NCI-H187 (cell line): Measurements from ENCODE around the gene ACER3.
"Not testable (repeated sequence)": the region's sequence is repeated elsewhere in the genome, so short reads cannot be mapped to it uniquely, and the experiment has no call there.

ENCODE experiments used
- DNase-seq, 2 experiments: peaks; one replicate each; lab custom pipeline; 2025; lab: John Stamatoyannopoulos, UW

The ACER3 gene

GRCh38 chr11:76872959-76873827 lies 12.5 kb downstream of the ACER3 start:
- no peak for DNase-seq

DNA sequence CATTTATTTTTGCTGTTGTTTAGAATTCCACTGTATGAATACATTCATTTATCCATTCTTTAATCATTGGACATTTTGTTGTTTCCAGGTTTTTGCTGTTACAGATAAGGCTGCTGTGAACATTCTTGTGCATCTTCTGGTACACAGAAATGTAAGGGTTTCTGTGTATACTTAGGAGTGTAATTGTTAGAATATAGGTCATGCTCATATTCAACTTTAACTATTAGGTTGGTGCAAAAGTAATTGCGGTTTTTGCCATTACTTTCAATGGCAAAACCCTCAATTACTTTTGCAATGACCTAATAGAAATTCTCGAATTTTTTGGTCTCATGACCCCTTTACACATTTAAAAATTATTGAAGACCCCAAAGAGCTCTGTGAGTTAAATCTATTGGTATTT lies 17.3 kb downstream of the ACER3 start:
- DNase-seq = no peak

DNA sequence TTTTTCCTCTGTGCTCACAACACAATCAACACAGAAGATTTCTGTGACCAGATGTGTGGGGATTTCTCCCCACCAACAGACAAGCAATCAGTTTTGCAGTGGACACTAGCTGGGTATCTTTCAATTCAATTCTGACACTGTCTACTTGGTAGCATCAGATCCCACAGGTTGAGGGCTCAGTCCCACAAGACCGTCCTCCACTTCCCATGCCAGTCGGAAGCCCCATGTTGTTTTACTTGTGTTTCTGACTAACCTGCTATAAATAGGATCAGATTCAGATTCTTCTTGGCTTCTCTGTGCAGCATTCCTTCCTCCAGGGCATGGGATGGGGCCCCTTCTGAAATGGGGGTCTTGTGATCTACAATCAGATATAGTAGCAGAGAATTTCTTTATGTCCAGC lies 19.6 kb downstream of the ACER3 start:
- DNase-seq = no peak

DNA sequence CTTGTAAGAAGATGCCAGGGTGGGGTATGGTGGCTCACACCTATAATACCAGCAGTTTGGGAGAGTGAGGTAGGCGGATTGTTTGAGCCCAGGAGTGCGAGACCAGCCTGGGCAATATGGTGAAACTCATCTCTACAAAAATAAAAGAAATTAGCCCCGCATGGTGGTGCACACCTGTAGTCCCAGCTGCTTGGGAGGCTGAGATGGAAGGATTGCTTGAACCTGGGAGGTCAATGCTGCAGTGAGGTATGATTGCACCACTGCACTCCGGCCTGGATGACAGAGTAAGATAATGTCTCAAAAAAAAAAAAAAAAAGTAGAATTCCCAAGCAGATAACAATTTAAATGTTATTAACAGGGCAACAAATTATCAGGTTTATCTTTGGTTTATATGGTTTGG lies 20.2 kb downstream of the ACER3 start:
- DNase-seq = no peak

DNA sequence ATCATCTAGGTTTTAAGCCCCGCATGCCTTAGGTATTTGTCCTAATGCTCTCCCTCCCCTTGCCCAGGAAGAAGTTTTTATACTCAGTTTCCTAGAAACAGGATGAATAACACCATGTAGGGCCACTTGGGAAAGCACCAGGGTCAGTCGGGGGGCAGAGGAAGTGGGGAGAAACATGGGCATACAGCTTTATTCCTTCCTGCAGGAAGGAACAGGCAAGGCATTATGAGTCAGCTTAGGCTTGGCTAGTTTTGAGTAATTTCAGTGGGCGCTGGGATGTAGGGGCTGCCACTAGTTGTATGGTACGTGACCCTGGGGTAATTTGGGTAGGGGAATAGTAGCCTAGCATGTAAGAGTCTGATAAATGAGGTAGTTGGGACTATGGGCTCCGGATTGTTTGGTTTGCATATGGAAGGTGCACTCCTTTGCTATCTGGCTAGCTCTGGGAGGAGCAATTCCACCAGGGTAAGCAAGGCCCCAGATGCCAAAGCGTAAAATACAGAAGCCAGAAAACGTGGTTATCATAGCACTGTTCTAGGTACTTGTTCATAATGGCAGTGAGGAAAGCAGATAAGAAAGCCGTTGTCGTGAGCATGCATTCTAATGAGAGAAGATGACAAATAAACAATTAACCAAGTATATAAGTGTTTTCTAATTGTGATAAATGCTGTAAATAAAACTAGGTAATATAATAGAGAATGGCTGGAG lies 24.8 kb downstream of the ACER3 start:
- DNase-seq = no peak

DNA sequence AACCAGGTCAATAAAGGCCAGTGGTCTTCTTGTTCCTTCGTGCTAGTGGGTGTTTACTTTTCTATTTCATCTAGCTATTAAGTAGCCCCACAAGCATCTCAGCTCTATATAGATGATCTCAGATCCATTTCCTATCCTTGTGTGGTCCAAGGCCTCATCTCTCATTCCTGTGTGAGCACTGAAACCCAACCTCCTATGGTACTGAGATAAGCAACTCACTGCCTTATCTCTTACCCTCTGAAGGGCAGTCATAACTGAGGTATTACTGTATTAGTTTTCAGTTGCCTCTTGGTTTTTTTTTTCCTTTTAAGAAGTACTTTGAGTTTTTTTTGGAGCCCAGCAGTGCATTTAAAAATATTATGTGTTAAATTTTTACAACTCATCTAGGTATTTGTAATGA lies 28.3 kb downstream of the ACER3 start:
- DNase-seq = no peak

DNA sequence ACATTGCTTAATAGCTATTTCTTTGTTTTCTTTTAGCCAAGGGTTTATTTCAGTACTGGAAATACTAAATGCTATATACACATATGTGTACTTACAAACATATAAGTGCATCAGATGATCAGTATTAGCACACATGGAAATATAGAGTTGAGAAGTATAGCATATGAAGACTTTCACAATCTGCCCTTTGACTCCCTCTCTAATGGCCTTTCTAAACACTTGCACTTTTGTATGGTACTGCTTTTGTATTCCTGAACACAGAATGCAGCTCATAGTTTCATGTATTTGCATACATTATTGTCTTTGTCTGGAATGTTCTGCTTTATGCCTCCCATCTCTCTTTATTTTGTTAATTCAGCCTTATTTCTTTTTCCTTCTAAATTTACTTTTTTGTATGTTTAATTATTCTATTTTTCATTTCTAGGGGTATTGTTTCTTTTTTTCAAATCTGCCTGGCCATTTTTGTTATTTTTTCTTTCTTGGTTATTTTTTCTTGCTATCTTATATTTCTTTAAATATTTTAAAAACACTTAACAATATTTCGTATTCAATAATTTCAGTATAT lies 28.8 kb downstream of the ACER3 start:
- DNase-seq = no peak

DNA sequence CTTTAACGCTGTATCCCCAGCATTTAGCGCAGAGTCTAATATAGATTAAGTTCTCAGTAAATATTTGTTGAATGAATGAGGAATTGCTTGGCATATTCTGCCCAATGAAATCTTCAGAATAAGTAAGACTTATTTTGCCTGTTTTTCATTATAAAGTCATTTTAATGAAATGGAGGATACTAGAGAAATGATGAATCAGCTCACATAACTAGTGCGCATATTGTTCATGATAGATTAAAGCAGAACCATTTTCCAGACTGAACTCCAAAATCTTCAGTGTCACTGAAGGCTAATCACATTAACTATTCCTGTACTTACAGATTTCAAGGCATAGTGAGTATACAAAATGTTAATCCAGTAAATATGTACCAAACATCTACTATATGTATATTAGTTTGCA lies 29.6 kb downstream of the ACER3 start:
- DNase-seq = no peak

DNA sequence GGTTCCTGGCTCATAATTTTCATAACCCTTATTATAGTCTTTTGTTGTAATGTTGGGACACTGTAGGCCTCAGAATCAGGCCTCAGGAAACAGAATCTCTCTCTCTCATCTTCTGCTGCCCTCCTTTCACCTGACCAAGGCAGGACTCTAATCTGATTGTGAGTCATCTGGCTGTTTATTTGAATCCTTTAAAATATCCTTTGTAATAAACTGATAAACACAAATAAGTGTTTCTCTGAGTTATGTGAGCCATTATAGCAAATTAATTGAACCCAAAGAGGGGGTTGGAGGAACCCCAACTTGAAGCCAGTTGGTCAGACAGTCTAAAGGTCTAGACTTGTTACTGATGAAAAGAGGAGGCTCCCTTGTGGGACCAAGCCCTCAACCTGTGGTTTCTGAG lies 30.6 kb downstream of the ACER3 start:
- no peak for DNase-seq

DNA sequence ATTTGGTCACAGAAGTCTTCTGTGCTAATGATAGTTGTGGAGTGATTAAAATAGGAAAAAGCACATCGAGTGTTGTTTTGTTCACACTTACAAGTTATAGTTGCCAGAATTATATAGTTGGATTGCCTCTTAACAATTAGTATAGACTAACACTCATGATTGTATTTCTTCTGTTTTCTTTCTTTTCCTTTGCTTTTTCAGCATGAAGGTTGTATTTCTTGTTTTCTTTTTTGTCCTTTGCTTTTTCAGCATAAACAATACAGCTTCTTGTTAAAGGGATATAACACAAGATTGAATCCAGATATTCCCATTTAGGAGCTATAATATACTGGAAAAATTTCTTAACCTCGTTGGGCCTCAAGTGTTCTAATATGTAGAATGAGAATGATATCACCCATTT lies 31.1 kb downstream of the ACER3 start:
- DNase-seq = no peak

DNA sequence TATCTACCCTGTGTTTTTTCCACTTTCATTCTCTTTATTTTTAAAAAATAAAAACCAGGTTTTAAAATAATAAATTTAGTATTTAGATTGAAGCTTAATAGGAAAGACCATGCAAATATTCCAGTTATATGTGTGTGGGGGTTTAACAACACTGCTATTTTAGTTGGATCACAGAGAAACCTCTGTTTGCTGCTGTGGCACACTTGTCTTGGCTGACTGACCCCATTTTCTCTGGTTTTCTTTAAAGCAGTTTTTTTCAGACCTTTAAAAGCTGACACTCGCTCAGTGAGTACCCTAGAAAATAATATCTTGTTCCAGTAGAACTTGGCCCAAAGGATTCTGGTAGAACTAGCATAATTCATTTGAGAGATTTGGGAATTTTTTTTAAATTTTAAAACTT lies 31.6 kb downstream of the ACER3 start:
- no peak for DNase-seq

DNA sequence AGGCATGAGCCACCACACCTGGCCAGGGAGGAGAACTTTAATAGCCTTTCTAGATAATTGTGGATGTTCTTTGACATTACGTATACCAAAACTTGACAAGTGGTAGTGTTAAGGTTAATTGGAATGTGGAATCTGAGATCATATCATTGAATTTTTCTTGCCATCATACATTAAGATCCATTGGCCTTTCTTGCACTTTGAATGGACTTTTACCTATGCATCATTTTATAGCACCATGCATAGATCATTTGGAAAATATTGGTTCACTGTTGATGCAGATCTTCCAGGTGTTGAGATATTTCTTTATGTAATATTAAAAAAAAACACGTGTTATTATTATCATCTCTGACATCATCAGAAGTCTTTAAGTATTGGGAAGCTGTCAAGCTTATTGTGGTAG lies 36.5 kb downstream of the ACER3 start:
- no peak for DNase-seq

GRCh38 chr11:76901144-76901543 lies 40.4 kb downstream of the ACER3 start:
- DNase-seq = no peak

- DNase-seq = not testable (repeated sequence)
These were observed 40.9 kb downstream of the ACER3 start for GRCh38 chr11:76901622-76902021.

DNA sequence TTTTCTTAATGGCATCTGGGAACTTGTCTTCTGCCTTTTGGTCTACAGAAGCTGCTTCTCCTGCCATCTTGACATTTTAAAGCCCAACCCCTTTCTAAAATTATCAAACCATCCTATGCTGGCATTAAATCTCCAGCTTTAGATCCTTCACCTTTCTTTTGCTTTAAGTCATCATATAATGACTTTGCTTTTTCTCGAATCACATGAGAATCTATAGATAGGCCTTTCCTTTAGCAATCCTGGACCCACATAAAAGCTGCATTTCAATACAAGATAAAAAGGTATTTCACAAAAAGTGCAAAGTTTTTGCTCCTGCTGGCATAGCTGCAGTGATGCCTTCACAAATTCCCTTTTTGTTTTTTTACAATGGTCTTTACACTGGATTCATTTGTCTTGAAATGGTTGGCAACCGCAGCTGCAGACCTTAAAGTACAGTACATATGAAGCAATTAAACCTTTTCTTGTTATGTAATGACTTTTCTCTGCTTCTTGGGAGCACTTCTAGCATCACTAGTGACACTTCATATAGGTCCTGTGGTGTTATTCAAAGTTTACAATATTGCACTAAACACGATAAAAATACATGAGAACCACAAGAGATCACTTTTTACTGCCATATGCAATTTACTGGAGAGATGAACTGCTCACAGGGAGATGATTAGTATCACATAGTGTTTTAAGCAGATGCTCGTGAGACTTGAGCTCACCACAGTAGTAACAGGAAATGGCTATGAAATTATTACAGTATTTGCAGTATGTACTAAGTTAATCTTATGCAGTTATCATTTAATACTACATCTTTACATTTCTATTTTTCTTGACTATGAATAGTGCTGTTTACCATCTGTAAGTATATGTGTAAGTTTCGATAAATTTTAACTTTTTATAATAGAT lies 41.6 kb downstream of the ACER3 start:
- DNase-seq = no peak

- no peak for DNase-seq
These were observed 42.6 kb downstream of the ACER3 start for GRCh38 chr11:76903325-76903724.

DNA sequence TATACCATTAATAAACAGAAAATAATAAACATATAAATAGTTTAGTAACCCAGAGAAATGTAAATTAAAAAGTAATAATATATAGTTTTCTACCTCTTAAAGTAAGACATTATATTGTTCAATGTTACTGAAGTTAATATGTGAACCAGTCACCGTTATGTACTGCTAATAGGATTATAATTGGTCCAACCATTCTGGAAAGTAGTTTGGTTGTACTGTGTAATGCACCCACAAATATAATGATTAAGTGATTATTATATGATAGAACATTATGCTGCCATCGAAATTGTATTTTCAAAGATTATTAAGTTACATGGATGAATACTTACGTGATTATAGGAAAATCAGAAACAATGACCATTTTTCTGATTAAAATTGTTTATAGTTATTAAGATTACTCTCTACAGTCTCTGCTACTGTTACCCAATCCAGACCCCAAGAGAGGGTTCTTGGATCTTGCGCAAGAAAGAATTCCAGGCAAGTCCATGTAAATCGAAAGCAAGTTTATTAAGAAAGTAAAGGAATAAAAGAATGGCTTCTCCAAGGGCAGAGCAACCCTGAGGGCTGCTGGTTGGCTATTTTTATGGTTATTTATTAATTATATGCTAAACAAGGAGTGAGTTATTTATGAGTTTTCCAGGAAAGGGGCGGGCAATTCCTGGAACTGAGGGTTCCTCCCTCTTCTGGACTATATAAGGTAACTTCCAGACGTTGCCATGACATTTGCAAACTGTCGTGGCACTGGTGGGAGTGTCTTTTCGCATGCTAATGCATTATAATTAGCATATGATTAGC lies 50.1 kb downstream of the ACER3 start:
- DNase-seq = no peak

- DNase-seq = no peak
These were observed 50.7 kb downstream of the ACER3 start for GRCh38 chr11:76911415-76911808.

DNA sequence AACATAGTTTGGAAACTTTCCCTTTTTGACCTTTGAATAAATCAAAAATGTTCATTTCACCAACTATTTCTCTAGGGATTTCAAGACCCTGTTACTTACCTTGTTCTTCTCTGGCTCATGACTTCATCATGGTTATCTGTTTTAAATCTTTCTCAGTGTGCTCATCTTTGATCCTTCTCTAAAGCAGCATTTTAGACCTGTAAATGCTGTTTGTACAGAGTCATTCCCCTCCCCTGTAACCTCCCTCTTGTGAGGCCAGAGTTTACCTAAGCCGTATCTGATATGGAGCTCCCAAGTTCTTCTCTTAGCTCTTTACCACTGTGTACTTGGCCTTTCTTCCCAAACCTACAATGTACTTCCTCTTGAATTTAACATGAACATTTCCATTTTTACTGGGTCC lies 56.0 kb downstream of the ACER3 start:
- no peak for DNase-seq

DNA sequence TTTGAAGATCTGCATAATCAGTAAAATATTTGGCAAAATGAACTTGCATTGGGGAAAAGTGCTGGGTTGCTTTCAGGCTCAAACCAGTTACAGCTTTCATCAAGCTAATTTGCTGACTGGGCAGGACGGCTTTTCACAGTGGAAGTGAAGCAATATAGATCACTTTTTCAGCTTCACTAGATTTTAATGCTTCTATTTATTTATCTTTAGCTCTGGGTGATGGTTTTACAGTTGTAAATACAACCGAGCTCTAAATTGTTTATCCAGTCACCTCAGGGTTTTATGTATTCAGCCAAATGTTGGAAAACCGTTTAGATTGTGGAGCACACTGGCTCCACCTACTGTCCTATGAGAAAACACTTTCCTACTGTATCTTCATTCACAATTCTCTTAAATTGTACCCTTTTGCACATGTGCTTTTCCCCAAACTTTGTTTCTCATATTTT lies 58.2 kb downstream of the ACER3 start:
- DNase-seq = peak in 1 of 2 experiments; percentile 18

GRCh38 chr11:76919467-76919866 lies 58.7 kb downstream of the ACER3 start:
- DNase-seq = no peak
